Measurements from ENCODE around the gene RHBDD1.

Gene RHBDD1

DNA sequence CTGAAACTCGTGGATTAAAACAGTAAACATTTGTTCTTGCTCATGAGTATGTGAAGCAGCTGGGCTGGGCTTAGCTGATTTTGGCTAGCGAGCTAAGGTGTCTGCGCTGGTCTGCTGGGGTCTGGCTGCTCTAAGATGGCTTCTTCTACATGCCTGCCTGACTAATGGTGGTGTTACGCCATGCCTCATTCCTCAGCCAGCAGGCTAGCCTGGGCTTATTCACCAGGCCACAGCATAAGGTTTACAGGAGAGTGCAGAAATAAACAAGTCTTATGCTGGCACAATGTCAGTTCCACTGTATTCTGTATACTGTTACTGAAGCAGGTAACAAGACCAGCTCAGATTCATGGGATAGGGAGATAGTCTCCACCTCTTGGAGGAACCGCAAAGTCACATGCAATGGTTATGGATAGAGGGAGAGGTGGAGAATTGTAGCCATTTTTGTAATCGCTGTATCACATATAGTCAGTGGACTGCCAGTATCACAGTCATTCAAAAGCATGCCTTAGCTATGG, 80.0 kb downstream of the RHBDD1 start:
- TF ChIP-seq, protein P1, sequence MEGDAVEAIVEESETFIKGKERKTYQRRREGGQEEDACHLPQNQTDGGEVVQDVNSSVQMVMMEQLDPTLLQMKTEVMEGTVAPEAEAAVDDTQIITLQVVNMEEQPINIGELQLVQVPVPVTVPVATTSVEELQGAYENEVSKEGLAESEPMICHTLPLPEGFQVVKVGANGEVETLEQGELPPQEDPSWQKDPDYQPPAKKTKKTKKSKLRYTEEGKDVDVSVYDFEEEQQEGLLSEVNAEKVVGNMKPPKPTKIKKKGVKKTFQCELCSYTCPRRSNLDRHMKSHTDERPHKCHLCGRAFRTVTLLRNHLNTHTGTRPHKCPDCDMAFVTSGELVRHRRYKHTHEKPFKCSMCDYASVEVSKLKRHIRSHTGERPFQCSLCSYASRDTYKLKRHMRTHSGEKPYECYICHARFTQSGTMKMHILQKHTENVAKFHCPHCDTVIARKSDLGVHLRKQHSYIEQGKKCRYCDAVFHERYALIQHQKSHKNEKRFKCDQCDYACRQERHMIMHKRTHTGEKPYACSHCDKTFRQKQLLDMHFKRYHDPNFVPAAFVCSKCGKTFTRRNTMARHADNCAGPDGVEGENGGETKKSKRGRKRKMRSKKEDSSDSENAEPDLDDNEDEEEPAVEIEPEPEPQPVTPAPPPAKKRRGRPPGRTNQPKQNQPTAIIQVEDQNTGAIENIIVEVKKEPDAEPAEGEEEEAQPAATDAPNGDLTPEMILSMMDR (IDR thresholded peaks at IDR 0.05; ENCODE audit: low read depth, low read length, missing control alignments) = no peak
- DNase-seq (ENCODE audit: extremely low read depth, low read depth) = no peak
- H3K4me3 ChIP-seq (replicated peaks; ENCODE audit: low read depth, low read length) = no peak overlapping the region

DNA sequence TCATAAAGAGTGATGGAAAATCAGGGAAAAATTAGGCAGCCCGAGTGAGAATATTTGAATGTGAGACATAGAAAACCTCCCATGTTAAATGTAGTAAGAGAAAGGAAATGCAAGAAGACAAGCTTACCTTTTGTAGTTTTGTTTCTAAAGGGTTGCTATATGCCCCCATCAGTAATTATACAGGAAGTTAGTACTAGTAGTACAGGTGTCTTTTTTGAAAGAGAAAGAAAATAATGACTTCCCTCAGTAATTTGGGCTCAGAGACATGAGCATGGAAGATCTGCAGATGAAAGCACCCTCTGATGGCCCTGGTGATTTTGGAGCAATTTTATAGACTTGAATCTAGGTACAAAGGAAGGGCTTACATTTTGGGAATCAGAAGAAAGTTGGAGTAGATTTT, 80.8 kb downstream of the RHBDD1 start:
- TF ChIP-seq, protein P1 (IDR thresholded peaks at IDR 0.05; ENCODE audit: low read depth, low read length, missing control alignments) = no peak
- H3K4me3 ChIP-seq (replicated peaks; ENCODE audit: low read depth, low read length) = no peak overlapping the region
- no peak for DNase-seq (ENCODE audit: extremely low read depth, low read depth)

DNA sequence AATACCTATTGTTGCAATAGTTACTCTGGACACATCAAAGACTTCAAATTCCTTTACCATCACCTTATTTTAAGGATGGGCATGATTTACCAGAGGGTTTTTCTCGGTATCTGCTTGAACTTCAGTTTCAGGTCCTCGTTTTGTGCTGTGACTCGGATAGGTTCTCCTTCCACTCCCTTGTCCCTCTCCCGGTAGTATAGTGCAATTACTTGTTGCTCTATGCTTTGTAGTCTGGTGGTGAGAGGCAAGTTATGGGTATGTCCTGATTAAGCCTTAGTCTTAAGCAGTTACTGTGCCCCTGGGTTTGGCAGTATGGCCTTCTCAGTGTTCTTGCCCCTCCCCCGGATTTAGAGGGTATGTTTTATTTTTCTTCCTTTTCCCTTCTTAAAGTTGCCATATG, 96.6 kb downstream of the RHBDD1 start:
- H3K4me3 ChIP-seq (replicated peaks; ENCODE audit: low read depth, low read length) = no peak overlapping the region
- DNase-seq (ENCODE audit: extremely low read depth, low read depth) = no peak
- TF ChIP-seq, protein P1 (IDR thresholded peaks at IDR 0.05; ENCODE audit: low read depth, low read length, missing control alignments) = no peak

DNA sequence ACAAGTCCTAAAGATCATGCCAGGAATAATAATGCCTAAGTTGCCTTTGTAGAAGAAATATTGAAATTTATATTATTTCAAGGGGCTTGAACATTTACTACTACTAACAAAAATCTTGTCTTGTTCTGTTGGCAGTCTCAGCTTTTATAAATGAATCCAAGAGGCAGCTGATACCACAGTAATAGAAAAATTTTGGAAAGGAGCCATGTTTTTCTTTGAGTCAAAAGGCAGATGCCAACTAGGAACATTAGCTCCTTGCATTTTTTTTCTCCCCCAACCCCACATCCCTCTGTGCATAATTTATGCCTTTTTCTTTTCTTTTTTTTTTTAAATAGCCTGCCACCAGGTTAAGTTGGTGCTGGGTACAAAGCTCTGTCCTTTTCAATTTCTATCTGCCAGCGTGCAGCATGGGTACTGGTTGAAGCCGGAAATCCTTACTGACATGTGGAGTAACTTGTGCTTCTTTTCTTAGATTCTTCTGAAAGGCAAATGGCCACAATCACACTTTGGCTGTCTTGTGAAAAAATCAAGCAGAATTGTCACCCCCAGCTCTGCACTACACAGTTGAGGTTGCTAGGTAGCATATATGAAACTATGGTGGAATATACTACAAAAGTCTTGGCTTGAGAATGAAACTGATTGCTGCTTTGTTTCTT, 98.8 kb downstream of the RHBDD1 start:
- H3K4me3 ChIP-seq (replicated peaks; ENCODE audit: low read depth, low read length) = no peak overlapping the region
- DNase-seq (ENCODE audit: extremely low read depth, low read depth) = no peak
- TF ChIP-seq, protein P1 (IDR thresholded peaks at IDR 0.05; ENCODE audit: low read depth, low read length, missing control alignments) = no peak

DNA sequence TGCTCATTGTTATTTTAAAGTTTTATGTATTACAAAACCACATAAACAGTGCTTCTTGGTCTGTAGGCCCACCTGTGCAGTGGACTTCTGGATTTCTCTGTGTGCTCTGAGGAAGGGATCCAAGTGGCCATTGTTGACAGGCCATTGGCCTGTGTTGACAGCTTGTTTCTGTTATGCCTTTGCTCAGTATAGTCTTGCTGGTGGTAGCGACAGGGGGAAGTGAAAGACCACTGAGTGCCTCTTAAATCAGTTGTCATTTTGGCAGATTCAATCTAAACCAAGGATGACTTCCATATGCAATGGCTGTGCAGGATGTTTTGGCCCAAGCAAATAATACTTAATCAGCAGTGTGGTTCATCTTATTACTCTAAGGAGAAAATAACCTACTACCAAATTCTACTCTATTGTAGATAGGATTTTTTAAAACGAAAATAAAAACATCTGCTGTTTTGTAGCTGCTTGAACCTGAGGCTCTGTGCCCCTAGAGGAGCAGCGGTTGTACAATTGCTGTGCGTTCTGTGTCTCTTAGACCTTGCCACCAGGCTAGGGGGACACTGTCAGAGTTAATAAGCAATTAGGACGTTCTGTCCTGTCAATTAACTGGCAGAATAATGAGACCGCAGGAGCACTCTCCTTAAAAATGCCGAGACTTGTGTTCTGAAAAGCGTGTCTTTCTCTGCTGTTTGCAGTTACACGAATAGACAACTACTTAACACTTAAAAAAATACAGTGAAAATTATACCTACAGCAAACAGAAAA, 108.2 kb downstream of the RHBDD1 start:
- TF ChIP-seq, protein P1 (IDR thresholded peaks at IDR 0.05; ENCODE audit: low read depth, low read length, missing control alignments) = no peak
- no peak overlapping the region for H3K4me3 ChIP-seq (replicated peaks; ENCODE audit: low read depth, low read length)
- DNase-seq (ENCODE audit: extremely low read depth, low read depth) = no peak

DNA sequence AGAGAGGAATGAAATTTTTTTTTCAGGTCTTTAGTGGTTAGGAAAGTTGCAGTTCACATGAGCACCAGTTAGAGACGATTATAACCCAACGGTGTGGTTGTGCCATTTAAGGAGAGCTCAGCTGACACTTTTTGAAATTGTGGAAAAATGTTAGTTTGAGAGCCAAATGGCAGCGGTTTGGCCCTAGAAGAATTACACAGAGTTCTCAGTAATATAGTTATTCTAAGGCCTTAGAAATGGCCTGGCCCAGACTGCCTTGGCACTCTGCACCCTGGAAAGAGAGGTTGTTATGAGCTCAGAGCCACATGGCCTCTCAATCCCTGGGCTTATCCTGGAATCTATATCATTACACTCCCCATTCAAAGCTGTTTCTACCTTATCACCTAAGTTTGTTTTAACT, 117.4 kb downstream of the RHBDD1 start:
- no peak for DNase-seq (ENCODE audit: extremely low read depth, low read depth)
- TF ChIP-seq, protein P1 (IDR thresholded peaks at IDR 0.05; ENCODE audit: low read depth, low read length, missing control alignments) = no peak
- no peak overlapping the region for H3K4me3 ChIP-seq (replicated peaks; ENCODE audit: low read depth, low read length)

All from HFF-Myc (cell line).